AML-193 (cell line): ENCODE measurements around the gene RRP1B.
A peak's percentile ranks its signal among the peaks of the same experiment; 100 is the strongest.
"Not testable (repeated sequence)": the region's sequence is repeated elsewhere in the genome, so short reads cannot be mapped to it uniquely, and the experiment has no call there.

Source experiments
- DNase-seq, 2 experiments: peaks; one replicate each; lab custom pipeline; 2025; lab: John Stamatoyannopoulos, UW

Gene RRP1B

DNA sequence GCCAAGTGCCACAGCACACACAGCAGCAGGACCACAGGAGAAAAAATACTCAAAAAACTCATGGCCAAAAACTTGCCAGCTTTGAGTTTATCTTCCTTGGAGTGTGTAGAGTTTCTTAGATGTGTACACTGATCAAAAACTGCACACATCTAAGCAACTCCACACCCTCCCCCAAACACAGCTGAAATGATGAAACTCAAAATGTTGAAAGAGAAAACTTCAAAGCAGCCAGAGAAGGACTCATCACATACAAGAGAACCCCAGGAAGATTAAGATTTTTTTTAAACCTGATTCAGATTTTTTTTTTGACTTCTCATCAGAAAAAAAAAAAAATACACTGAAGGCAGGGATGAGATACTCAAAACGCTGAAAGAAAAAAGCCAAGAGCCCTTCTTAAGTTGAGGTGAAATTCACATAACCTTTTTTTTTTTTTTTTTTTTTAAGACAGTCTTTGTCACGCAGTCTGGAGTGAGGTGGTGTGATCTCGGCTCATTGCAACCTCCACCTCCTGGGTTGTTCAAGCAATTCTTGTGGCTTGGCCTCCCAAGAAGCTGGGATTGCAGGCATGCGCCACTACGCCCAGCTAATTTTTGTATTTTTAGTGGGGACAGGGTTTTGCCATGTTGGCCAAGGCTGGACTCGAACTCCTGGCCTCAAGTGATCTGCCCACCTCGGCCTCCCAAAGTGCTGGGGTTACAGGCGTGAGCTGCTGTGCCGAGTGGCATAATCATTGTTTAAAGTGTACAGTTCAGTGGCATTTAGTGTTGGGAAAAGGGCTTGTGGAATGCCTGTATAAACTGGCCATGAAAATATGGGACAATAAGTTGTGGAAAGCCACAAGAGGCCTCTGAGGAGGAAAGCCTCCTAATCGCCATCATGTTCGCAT lies 38.6 kb downstream of the RRP1B start:
- DNase-seq: no peak

DNA sequence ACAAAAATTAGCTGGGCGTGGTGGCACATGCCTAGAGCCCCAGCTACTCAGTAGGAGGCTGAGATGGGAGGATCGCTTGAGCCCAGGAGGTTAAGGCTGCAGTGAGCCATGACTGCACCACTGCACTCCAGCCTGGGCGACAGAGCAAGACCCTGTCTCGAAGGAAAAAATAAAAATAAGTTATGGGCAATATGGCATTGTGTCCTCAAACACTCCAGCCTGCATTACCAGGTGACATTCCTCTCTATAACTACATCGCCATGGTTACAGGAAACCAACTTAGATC lies 40.1 kb downstream of the RRP1B start:
- not testable (repeated sequence) for DNase-seq

DNA sequence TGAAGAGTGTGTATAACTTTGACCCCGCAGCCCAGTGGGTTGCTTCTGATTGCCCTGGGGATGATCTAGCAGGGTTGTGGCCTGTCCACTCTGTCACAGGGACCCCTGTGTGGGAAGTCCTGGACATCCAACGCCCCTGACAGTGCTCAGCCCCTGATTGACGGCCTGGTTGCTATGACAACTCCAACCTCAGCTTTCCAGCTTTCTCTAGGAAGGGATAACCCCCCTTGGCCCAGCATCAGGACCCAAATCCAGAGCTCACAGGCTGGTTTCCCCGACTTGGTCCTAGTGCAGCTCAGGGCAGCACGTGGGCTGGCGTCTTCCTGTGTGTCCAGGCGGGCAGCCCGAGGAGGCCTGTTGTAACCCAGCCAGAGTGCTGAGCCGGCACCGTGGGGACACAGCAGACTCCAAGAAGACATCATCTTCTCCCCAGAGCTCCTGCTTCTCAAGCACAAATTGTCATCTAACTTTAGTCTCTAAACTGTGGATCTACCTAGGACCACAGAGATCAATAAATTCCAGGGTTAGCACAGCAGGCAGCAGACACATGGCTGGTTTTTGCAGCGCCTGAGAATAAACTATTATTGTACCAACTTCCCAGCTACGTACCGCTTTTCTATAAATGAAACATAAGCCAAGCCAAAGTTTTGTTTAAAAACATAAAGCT lies 40.7 kb downstream of the RRP1B start:
- no peak for DNase-seq

DNA sequence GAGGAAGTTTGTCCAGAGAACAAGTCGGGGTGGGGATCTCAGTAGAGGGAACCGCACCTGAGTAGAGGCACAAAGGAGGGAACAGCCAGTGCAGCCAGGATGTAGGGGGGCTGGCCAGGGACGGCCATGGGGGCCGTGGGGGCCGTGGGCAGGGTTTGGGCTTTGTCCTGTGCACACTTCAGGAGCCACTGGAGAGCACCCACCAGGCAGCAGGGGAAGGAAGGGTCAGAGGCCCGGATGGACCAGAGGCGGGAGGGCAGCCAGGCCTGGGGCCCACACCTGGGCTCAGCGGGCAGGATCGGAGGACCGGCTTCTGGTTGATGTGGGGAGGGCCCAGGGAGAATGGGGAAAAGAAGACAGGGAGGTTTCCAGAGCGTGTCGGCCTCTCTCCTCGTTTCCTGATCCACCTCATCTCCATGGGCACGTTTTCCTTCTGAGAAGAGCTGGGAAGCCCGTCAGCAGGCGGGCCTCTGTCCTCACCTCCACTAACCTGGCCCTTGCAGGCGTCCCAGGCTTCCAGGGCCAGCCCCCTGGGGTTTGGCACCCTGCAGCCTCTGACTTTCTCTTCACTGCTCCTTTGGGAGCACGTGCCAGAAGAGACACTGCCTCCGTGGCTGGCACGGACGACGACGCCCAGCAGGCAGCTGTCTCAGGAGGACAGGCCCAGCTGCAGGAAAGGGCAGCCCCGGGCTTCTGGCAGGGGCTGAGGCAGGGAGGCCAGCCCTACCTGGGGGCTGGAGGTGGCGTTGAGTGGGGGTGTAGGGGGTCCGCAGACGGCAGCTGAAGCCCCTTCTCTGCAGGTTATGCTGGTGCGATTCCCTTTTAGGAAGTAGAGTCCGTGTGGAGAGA lies 42.8 kb downstream of the RRP1B start:
- DNase-seq: no peak

DNA sequence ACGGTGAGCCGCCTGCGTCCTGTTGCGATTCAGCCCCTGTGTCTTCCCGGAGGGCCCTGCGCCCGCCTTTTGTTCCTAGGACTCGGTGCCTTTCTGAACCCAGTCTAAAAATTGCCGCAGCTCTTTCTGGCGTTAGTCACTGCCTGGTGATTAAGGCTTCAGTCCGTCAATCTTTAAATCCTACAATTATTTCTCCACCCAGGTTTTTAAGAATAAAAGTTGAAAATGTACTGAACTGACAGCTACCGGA lies 43.4 kb downstream of the RRP1B start:
- no peak for DNase-seq

DNA sequence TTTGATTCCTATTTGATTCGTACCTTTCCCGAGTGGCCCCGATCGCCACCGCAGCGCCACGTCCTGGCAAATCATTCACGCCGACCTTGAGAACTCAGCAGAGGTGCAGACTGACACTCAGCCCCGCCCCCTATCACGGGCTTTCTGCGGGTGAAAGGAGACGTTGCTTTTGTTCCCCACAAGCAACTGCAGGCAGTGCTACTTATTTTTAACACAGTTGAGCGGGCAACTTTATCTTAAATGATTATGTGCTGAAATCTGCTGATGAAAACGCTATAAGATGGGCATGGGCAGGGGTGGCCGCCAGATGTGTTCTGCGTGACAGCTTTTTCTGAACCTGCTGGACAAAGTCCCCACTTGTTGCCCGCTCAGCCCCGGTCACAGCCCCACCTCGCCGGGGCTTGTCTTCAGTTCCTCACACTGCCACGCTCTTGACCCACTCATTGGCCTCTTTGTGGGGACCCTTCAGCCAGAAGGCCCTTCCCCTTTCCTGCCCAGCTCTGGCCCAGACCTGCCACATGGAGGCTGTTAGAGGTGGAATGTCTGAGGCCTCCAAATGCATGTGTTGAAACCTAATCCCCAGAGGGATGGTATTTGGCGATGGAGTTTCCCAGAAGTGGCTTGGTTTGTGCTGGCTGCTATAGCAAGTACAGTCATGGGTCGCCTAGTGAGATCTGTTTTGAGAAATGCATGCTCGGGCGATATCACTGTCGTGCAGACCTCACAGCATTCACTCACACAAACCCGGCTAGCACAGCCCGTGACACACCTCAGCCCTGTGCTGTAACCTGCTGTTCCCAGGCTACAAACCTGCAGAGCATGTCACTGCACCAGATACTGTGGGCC lies 43.9 kb downstream of the RRP1B start:
- DNase-seq: no peak

DNA sequence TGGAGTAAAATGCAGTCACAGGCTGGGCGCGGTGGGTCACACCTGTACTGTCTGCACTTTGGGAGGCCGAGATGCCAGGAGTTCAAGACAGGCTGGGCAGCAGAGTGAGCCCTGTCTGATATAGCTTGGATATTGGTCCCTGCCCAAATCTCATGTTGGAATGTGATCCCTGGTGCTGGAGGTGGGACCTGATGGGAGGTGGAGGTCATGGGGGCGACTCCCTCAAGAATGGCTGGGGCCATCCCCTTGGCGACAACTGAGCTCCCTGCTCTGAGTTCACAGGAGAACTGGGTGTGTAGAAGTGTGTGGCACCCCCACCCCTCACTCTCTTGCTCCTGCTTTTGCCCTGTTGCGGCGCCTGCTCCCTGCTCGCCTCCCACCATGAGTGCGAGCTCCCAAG lies 48.1 kb downstream of the RRP1B start:
- no peak for DNase-seq

DNA sequence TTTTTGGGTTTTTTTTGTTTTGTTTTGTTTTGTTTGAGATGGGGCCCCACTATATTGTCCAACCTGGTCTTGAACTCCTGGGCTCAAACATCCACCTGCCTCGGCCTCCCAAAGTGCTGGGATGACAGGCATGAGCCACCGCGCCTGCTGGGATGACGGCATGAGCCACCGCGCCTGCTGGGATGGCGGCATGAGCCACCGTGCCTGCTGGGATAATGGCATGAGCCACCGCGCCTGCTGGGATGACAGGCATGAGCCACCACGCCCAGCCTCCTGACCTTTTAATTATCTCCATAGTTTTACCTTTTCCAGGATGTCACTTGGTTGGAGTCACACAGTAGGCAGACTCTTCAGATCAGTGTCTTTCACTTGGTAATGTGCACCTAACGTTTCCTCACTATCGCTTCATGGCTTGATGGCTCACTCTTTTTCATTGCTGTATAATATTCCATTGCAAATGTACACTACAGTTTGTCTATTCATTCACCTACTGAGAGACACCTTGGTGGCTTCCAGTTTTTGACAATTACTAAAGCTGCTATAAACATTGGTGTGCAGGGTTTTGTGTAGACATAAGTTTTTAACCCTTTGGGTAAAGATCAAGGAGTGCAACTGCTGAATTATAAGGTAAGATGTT lies 49.5 kb downstream of the RRP1B start:
- no peak for DNase-seq

DNA sequence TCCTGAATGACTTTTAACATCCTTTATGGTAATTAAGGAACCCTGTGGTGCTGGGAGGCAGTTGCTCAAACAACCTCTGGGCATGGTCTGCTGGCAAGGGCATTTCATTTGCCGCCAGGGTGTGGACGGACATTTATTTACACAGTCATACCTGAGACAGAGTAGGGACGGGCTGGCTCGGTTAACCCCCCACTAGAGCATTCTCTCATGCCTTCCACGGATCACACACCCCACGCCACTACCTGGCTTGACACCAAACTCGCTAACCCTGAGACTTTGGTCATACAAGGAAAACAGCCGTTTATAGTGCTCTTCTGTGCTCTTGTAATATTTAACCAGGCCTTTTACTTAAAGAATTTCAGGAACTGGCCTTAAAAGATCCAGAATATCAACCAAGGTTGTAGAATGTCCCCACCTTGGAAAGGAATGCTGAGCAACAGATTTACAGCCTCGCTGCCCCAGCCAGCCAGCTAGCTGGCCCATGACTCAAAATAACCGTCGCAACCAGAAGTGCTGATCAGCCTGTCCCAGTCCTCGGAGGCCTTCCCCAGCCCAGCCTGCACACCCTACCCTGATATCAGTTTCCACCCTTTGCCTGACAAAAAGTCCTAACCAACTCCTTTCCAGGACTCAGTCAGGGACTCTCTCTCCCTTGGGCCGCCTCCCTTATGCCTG lies 53.0 kb downstream of the RRP1B start:
- DNase-seq: no peak

DNA sequence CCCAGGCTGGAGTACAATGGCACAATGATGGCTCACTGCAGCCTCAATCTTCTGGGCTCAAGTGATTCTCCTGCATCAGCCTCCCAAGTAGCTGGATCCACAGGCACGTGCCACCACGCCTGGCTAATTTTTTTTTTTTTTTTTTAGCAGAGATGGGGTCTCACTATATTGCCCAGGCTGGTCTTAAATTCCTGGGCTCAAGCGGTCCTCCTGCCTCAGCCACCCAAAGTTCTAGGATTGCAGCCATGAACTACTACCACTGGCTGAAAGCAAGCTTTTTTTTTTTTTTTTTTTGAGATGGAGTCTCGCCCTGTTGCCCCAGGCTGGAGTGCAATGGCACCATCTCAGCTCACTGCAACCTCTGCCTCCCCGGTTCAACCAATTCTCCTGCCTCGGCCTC lies 53.8 kb downstream of the RRP1B start:
- DNase-seq: not testable (repeated sequence)

DNA sequence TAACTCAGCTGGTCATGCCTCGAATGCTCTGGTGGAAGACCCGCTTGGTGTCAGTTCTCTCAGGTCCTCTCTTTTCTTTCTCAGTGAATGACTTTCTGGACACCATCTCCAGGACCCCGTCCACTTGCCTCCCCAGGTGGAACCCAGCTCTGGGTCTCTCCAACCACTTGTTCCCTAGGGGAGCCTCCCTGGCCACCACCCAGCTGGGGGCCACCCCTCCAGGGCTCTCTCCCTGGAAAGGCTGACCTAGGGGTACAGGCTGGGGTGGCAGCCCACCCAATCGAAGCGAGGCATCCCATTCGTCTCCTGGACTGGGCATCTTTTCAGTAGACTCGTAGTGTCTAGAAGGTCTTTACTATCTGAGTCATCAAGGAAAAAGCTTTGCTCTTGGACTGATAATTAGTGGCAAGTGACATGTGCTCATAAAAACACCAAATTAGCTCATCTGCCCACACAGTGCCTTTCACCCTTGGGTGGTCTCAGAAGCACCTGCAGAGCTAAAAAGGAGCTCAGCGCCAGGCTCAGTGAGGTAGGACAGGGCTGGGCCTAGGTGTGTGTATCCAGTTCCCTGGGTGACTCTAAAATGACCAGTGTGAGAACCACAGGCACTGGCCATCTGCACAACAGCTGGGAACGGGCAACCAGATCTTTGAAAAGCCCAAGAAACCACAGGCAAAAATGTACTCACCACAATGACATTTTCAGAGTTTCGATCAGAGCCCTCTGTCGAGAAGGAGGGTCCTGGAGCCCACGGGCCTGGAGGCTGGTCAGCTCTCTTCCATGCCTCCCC lies 57.2 kb downstream of the RRP1B start:
- DNase-seq: no peak

DNA sequence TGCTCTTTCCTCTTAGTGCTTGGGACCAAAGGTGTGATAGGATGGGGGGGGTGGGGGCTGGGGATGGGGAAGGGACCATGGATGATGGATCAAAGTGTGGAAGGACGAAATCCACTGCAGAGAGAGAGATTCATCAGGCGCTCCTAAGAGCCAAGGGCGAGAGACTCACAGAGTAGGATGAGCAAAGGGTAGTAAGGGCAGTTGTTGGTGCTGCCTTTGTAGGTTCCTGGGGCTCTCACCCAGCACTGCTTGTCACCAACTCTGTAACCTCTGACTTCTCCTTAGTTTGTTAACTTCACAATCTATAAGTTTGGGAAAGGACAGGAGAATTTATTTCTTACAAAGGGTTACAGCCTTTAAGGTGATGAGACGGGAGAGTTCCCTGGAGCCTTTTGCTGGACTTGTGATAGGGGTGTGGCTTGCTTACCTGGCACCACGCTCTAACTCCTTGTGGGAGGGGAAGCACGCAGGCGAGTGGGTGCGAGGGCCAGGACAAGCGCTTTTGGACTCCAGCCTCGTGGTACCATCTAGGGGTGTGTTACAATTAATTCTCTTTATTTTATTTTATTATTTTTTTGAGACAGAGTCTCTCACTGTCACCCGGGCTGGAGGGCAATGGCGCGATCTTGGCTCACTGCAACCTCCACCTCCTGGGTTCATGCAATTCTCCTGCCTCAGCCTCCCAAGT lies 58.0 kb downstream of the RRP1B start:
- no peak for DNase-seq

DNA sequence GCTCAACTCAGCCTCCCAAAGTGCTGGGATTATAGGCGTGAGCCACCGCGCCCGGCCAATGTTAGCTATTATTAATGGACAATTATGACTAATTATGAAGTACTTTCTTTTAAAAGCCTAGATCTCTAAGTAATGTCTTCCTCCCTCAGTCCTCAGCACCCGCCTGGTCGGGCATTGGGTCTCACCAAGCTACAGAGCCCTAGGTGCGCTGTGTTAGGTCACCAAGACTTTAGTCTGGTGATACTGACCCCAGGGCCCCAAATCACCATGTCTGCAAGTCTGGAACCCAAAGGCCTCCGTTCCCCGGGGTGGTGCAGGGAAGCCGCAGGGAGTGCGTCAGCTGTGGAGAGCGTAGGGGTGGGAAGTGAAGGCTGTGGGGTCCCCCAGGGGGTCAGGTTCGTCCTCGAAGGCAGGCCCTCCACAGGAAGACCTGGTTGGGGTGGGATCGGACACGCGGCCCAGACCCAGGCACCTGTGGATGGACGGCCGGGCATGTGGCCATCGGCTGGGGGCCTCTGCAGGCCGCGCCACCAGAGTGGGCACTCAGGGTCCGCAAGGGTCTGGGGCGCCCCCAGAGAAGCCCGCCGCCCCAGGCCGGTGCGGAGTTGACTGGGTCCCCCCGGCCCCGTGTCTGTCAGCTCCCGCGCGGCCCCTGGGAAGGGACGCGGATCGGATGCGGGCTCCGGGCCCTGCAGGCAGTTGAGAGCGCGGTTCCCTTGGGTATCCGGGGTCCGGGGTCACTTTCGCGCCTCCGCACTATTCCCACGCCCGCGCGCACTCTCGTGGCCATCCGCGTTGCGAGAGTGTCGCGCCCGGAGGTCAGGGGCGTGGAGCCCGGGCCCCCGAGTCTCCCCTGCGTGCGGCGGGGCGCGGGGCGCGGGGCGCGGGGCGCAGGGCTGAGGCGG lies 58.9 kb downstream of the RRP1B start:
- no peak for DNase-seq

DNA sequence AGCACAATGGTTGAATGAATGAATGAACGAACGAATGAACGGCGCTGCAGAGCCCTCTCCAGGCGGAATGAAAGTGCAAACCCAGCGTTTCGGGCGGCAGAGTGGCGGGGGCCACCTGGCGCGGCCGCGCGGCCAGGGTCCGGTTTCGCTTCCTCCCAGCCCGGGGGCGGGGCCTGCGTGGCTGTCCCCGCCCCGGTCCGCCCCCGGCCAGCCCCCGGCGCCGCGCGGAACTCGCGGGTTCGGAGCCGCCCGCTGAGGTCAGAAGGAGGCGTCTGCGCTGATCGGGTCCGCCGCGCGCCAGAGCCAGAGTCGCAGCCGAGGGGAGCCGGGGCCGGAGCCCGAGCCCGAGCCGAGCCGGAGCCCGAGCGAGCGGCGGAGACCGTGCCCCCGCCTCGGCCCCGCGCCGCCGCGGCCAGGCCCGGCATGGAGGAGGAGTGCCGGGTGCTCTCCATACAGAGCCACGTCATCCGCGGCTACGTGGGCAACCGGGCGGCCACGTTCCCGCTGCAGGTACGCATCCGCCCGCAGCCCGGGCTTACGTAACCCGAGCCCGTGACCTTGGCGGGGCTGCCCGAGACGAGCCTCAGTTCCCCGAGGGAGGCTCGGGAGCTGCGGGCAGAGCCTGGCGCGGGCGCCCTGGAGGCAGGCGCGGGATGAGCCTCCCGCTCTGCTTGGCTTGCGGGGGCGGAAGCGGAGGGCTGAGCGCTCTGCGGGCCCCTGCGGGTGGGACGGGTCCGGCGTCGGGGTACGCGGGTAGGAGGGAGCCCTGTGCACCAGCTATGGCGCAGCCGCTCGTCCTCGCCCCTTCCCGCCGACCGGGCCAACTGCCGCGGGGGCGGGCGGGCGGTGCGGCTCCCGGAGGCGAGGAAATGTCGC lies 59.8 kb downstream of the RRP1B start, which contains the start of gene PDXK:
Gene PDXK, plus strand, starts transcription at position 258 of the 876 bp plus-strand sequence. Its CDS starts 166 bp downstream, at position 424.
- peak; percentile 43 to 71 for DNase-seq

DNA sequence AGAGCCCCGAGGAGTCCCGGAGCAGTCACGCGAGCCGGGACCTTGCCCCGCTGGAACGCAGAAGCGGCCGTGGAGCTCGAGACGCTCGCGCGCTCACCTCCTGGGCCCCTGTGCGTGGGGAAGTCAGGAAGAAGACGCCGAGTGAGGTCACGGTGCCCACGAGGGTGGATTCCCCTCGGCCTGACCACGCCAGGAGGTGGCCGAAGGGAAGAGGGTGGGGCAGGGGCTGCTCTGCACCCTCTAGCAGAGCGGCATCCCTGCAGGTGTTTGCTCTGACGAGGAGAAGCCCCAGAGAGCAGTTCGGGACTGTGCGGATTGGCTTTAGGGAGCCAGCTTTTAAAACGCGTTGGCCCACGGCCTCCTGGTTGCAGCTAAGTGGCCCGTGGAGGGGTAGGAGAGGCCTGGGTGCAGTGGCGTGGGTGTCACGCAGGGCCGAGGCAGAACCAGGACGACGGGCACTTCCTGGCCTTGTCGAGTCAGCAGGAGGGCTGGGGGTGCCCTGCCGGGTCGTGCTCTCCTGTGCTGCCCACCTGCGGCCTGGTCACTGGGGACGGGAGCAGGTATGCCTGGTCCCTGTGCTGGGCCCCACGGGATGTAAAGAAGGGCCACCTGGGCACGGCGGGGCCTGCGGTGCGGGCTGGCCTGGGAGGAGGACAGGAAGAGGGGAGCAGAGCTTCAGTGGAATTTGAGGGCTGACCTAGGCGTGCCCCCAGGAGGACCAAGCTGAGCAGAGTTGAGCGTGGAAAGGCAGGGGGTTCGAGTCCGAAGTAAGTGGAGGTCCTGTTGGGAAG lies 60.6 kb downstream of the RRP1B start:
- no peak for DNase-seq

DNA sequence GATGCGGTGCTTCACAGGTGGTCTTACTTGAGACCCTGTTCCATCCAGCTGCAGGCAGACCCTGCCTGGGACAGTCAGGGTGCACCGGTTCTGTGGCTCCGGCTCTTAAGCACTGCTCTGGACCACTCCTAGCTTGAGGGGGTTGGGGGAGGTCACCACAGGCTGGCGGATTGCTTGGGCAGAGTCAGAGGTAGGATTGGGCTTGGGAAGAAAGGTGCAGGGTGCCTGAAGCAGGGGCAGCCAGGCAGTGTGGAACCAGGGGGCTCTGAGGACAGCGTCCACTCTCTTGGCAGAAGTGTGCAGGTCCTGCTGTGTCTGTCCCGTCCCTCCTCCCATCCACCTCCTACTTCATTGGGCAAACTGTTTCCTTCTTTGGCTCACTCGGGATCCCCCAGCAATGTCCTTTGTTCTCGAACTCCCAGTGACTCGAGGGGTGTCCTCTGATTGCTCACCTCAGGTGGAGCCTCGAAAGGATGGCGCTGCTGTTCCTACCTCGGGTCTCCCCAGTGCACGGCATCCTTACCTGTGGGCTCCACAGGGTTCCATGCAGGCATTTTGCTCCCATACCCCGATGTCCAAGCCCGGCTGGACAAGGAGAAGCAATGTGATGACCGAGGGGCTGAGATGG lies 61.3 kb downstream of the RRP1B start:
- no peak for DNase-seq
